HG02852 (cell line): ENCODE data around the gene UNC5B.

ENCODE experiments used
- ATAC-seq: cut with Tn5 transposase; IDR thresholded peaks from one replicate; pipeline ENCODE4 v1.9.1; 2021; ENCODE audit warnings: mild to moderate bottlenecking, moderate library complexity; ENCODE audit not compliant: unreplicated experiment

The UNC5B gene

DNA sequence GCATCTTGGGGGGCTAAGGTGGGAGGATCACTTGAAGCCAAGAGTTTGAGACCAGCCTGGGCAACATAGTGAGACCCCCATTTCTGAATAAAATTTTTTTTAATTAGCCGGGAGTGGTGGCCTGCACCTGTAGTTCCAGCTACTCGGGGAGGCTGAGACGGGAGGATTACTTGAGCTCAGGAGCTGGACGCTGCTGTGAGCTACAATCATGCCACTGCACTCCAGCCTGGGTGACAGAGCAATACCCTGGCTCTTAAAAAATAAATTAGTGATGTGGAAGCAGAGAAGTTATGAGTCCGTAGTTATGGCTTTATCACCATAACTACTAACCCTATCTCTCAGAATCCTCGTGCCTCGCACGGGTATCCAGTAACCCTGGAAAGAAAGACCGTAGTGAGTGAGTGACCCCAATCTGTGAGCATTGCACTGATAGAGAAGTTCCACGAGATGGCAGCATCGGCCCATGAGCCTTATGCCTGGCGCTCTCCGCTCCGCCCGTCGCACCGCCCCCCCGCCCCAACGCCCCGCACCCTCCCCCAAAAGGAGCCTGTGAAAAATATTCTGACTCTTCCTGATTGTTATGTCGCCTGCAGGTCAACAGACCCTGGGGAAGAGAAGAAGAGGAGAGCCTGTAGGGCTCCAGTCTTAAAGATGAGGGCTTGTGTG, 101.8 kb downstream of the UNC5B start:
- no peak for ATAC-seq

DNA sequence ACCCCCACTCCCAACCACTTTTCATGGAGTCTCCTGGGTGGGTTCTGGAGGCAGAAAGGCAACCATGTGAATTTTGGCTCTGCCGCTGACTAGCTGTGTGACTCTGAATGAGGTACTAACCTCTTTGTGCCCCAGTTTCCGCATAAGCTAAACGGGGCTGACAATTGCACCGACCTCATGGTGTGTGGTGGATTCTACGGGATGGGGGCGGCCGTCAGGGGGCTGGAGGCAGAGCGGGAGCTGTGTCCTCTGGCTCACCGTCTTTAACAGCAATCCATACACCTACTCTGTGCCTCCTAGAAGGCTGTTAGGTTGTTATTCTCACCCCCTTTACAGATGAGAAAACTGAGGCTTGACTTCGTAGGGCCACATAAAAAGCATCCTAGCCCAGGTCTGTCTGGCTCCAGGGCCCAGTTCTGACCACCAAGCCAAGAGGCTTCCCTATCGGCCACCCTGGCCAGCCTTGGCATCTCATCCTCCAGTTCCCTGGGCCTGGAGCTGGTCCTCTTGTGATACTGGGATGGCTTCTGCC, 102.4 kb downstream of the UNC5B start:
- no peak for ATAC-seq

DNA sequence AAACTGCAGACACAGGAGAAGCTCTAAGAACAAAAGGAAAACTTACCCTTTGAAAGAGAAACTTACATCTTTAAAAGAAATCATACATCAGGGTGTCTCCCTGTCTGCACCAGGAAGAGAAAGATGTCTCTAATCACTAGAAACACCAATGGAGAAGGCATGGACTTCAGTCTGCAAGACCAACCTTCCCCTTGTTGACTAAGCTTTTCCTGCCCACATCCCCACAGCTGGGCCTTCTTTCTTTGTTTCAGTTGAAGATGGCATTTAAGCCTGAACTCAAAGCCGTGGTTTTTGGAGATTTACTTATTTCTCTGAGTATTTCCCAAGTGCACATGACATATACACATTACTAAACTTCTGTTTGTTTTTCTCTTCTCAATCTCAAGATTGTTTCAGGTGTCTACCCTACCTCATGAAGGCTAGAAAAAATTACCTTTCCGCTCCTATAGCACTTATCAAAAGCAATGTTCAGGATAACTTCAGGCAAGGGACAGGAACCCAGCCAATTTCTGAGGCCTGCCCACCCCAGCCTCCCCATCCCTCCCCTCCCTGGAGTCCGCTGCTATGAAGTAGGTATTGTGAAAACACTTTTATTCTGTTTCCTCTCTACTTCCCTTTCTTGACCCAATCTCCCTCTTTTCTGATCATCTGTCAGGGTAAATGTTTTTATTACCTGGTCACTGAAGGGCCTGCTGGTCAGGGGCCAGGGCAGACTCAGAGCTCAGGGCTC, 103.9 kb downstream of the UNC5B start:
- no peak for ATAC-seq

DNA sequence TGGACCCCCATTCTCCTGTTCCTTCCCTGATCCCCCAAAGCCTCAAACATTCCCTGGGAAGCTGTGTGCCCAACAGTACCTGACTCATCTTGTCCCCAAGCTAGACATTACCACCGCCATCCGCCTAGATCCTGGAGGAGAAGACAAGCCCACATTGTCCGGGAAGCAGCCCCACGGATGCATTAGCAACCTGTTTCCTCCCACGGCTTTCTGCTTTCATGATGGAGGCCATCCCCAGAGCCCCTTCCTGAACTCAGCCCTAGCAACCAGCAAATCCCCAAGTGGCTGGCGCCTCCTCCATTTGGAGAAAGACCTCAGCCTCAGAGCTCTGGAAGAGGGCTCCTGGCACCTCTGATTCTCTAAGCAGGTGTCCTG, 104.4 kb downstream of the UNC5B start:
- no peak for ATAC-seq

DNA sequence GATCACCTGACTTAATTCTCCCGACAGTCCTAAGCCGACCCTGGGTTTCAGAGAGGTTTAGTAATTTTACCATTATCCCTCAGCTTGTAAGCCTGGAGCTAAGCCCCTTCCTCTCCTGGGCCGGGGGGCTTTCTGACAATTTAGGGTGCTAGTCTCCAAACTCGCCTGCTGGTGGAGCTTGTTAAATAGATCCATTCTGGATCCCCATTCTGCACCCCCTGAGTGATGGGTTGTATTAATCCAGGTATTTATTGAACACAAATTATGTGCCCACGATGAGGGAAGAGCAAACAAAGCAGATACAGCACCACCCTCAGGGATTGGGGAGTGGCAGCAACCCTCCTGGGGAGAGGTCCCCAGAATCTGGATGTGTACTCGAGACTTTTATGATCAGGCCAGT, 105.4 kb downstream of the UNC5B start:
- ATAC-seq, result no peak

DNA sequence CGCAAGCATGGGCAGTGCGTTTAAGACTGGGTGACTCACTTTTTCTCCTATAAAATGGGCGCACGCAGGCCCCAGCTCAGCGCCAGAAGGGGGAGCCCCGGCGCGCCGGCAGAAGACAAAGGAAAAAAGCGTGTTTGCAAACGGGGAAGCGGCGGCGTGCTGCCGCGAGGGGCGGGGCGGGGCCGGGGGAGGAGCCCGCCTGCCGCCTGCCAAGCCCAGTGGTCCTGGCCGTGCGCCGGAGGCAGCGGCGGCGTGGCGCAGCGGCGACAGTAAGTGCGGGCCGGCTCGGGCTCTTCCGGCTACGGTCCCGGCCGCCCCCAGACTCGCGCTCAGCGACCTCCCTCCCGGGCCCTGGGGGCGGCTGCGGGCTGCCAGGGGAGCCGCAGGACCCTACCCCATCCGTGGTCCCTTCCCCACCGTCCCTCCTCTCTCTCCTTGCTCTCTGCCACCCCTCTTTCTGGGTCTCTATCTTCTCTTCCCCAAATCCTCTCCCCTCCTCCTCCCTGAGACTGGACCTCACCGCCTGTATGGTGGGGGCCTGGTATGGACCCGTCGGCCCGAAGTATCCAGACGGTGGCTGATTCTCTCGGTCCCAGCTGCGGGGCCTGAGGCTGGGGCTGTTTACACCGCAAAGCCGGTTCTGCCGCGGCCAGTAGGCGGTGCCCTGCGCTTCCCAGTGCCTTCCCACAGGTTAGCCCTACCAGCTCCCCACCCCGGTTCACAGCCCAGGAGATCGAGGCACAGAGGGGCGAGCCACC, 106.9 kb downstream of the UNC5B start, which contains the start of gene SLC29A3:
Gene SLC29A3 (plus strand): TSS at position 218 of the 758 bp plus-strand sequence. CDS start 51 bp downstream, at position 269.
- peak; percentile 69 for ATAC-seq

DNA sequence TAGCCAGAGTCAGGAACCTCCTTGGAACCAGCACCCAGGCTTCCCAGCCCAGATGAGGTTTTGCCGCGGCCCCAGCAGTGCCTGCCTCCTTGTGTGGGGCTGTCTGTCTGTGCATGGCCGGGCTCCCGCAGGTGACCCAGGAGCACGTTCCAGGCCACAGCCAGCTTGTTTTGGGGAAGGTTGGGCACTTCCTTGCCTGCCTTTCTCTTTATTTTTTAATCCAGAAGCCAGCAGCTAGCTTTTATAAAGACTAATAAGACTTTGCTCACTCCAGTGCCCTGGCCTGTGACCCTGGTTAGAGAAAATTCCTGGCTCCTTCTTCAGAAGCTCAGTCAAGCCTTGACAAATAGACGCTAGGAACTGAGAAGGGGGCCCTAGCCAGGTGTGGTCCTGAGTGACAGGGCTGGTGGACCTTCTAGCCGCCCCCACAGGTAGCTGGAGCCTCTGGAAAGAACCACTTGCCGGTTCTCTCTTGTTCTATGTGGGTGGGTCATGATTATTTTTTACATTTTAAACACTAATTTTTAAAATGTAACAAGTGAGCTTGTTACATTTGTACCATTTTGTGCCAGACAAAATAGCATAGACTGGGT, 107.5 kb downstream of the UNC5B start:
- ATAC-seq, result no peak

DNA sequence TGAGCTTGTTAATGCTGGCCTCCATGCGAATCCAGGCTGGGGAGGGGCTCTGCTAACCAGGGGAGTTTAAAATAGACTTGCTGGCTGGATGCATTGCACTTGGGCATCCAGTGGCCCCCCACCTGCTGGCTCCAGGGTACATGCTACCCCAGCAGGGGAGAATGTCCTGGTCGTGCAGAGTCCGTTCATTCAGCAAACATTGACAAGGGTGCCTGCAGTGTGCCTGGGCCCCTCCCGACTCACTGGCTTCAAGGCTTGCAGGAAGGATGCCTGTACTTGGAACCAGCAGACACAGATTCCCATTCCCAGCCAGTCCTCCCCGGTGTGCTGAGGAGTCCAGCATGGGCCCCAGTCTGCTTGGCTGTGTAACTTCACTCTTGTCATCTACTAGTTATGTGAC, 108.2 kb downstream of the UNC5B start:
- no peak for ATAC-seq

DNA sequence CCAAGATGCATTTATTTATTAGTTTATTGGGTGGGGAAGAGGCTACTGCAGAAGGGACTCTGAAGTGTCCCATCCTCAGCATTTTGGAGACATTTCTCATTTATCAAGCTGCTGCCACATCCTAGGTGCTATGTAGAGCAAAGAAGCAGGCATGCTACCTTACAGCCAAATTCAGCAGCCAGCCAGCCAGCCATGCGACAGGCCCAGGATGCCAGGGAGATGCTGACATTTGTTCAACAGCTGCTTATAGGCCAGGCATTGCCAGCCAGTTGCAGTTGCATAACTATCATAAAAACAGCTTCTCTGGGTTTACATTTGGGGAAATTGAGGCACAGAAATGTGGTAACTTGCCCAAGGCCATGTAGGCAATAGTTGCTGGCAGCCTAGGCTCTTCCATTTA, 109.0 kb downstream of the UNC5B start:
- ATAC-seq, result no peak

DNA sequence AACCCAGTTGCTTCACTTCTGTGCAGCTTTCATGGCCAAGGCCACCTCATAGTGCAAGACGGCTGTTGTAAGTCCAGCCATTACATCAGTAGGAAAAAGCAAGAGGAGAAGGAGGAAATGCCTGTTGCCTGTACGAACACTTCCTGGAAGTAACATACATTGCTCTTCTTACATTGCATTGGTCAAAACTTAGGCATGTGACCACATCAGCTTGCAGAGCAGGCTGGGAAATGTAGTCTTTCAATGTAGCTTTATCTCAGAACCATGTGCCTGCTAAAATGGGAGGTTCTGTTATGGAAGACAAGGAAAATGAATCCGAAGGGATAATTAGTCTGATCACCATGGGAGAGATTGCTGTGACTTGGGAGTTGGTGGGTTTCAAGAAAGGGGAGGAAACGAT, 111.0 kb downstream of the UNC5B start:
- ATAC-seq, result no peak

DNA sequence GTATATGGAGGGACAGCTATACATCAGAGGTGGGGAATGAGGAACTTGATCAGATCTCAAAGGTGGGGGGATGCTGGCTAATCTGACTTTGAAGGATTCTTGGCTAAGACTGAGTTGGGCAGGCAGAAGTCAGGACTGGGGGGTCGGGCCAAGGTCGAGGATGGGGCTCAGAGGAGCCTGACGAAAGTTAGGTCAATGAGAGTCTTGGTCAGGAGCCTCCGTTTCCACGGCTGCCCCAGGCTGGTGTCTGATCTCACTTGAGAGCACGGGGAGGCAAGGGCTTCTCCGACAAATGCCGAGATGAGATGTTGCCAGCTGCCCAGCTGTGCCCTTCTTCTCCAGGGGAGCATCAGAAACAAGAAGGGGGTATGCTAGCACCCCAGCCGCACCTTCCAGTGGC, 112.4 kb downstream of the UNC5B start:
- no peak for ATAC-seq

DNA sequence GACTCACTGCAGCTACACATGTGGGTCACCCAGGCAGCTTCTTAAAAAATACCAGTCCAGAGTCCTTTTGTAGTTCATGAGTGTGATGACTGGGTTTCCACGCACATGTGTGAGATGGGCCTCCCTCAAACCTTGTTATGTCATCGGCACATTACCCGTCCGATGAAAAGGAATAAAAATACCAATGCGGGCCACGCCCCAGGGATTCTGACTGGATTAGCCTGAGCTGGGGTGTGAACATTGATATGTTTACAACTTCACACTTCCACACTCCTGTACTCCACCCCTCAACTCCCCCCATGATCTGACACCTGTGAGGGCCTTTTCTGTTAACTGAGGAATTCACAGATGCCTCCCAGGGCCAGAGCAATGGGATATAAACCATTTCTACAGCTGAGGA, 112.9 kb downstream of the UNC5B start:
- no peak for ATAC-seq

DNA sequence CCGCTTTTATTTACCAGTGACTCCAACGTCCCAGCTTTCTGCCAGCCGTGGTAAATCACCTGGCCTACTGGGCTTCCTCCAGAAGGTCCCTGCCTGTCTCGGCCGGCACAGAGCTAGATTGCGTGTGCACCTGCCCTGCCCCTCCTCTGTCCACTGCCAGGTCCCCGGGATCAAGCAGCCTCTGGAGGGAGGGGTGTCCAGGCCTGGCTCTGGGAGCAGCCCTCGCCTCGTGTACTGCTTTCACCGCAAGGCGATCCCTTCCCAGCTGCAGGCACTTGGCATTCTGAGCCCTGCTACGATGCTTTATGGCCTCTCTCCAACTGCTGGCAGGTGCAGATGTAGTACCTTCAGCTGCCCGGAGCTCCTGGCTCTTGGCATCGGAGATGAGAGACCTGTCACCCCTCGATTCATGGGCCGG, 114.1 kb downstream of the UNC5B start:
- no peak for ATAC-seq

DNA sequence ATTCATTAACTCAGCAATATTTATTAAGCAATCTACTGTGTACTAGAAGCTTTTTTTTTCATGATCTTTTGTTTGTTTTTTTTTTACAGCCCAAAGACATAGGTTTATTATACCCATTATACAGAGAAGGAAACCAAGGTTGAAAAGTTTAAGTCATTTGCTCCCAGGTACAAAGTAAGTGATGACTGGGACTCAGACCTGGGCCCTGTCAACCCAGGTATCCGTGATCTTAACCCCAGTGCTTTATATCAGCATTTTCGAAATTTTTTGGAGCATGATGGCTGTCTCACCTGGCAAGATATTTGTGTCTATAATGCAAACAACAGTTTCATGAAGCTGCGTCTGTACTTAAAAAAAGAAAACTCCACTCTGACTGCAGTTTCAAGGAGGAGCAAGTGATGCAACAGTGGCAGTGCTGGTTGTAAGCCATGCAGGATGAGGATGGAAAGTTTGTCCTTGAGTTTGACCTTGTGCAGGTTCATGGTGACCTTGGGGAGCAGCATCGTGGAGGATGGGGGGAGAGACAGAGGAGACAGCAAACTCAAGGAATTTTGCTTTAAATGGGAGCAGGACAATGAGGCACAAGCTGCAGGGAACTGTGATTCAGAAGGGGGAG, 118.5 kb downstream of the UNC5B start:
- no peak for ATAC-seq

DNA sequence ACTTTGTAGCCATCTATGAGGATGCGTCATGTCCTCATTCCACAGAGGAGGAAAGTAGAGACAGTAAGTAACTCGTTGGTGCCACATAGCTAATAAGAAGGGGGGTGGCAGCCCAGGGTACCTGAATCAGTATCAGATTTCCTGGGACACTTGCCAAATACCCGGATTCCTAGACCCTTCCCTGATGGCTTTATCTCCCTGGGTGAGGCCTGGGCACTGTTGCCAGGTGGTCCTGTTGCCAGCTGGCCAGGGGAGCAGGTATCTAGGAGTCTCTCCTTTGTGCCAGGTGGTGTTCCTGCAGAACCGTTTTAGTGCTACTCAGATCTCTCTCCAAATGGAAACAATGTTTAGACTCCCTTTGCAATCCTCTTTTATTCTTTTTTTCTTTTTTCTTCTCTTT, 119.4 kb downstream of the UNC5B start:
- no peak for ATAC-seq

DNA sequence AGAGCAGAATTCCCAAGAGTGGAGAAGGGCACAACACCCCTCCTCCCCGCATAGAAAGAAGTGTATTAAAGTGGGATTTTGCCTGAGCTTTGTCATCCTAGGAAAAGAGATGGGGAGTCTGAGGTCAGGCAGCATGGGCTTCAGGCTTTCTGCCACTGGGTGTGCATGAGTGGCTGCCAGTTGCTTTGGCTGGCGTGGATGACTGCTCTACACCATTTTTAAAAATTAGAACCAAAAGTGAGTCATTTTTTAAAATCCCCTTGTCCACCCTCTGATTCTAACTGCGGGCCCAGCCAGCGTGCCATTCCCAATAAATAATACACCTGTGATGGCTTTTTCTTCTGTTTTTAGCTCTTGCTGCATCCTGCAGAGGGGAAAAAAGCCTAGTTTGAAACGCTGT, 120.1 kb downstream of the UNC5B start:
- ATAC-seq, result no peak

DNA sequence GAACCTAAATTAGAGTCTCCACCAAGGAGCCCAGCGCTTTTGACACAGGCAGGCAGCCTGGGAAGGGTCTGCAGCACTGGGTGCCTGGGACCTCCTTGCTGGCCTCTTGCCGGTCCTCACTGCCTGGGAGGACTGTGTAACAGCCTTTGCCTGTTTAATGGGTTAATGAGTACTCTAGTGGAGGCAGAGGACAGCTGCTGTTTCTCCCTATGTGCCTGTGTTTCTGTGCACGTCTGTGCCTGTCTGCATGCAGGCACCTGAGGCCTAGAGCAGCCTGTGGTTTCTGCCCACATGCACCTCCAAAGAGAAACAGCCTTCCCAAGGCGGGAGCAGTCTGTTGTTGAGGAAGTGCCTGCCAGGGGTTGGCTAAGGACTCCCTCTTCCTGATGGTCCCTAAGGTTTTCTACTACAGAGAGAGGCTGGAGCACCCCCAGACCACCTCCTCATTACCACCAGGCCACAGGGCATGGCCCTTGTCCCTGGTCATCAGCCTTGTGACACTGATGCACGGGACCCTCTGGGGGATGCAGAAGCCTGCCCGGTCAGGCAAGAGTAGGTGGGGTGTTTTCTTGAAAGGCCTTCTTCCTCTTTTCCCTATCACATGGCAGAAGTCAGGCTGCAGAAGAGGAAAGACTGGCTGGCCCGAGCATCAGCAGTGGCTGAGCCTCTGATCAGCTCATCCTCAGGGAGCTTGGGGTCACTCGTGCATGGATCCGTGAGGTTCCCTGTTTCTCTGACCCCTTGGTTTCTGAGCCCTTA, 120.9 kb downstream of the UNC5B start:
- no peak for ATAC-seq

DNA sequence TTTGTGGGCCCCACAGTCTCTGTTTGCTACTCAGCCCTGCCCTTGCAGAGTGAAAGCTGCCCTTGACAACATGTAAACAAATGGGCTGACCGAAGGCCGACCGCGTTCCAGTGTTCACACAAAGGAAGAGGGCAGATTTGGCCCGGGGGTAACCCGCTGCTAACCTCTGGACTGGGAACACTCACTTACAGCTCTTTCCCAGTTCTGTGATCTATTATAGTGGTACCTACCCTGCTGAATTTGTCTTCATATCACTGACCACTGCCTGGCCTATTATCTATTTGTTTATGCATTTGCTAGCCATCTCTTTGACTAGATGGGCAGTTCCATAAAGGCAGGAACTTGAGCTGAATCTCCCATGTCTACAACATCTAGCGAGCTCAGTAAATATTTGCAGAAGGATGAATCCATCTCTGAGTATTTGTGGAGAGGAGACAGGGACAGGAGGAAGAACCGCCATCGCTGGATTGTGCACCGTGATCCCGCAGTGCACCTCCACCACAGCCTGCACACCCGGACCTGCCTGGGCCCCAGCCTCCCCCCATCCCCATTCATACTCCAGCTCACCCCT, 121.9 kb downstream of the UNC5B start:
- ATAC-seq, result no peak

DNA sequence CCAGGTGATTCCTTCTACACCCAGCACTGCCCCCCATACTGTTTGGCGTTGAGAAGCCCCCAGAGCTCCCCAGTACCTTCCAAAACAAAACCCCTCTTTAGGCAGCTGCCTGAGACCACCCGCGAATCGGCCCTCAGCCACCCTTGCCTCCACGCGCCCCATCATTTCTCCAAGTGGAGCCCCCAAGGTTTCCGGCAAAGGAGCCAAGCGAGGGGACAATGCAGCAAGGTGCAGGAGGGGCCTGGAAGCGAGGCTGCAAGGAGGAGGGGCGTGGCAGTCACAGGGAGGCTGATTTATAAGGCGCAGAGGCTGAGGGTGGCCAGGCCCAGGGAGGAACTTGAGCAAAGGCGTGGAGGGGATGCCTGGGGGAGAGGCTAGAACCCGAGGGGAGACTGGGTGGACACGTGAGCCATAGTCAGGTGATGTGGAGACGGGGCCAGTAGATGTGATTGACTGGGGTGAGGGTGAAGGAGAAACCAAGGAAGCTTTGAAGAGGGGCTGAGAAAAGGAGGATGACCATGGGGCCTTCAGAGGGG, 122.9 kb downstream of the UNC5B start:
- ATAC-seq, result no peak

DNA sequence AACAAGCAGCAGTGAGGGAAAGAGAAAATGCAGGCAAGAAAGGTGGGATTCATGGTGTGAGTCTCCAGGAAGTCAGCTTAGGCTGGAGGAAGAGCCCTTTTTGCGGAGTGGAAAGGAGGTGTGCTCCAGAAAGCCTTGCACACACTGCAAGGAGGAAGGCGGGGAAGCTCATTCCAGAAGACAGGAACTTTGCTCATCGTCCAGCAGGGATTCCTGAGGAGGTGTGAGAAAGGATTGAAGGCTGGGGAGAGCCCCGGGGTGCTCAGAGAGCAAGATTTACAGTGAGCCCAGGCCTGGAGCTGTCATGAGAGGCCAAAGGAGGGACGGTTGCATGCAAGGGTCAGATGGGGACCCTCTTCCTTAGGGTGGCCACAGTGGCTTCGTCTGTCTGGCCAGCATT, 124.3 kb downstream of the UNC5B start:
- ATAC-seq, result no peak
